Adipocyte (in vitro differentiated cells): ENCODE measurements around the gene NUP210L.

Source experiments
- DNase-seq: peaks from one replicate; pipeline ENCODE4 v3.0.0-alpha.2; 2015; ENCODE audit warnings: low read depth
- H3K27me3 ChIP-seq: replicated peaks from 2 replicates; pipeline ENCODE4 v1.7.0; 2013; ENCODE audit warnings: mild to moderate bottlenecking, low read length, moderate library complexity; ENCODE audit not compliant: control insufficient read depth, insufficient read depth
- H3K36me3 ChIP-seq: 2 replicates; pipeline ENCODE4 v1.7.0; 2013; ENCODE audit warnings: low read length, mild to moderate bottlenecking, moderate library complexity; ENCODE audit not compliant: control insufficient read depth, insufficient read depth, severe bottlenecking
- H3K4me1 ChIP-seq: 2 replicates; pipeline ENCODE4 v1.7.0; 2013; ENCODE audit warnings: mild to moderate bottlenecking, low read length, moderate library complexity; ENCODE audit not compliant: control insufficient read depth, insufficient read depth
- H3K4me3 ChIP-seq: 2 replicates; pipeline ENCODE4 v1.7.0; 2013; ENCODE audit warnings: mild to moderate bottlenecking, low read length, moderate library complexity
- H3K9ac ChIP-seq: 2 replicates; pipeline ENCODE4 v1.7.0; 2013; ENCODE audit warnings: mild to moderate bottlenecking, low read length, moderate library complexity
- H3K9me3 ChIP-seq: 2 replicates; pipeline ENCODE4 v1.7.0; 2013; ENCODE audit warnings: mild to moderate bottlenecking, low read length, moderate library complexity; ENCODE audit not compliant: control insufficient read depth

Gene NUP210L

GRCh38 chr1:153977250-153978240, 177.3 kb downstream of the NUP210L start, which contains the start of gene JTB:
Gene JTB, minus strand, starts transcription at chr1:153977674. Its CDS starts 422 bp downstream, at chr1:153977252.
- no peaks in the 10 kb centered on the region for H3K9me3 ChIP-seq
- peak within 1 kb of the TSS; percentile 100 for H3K9ac ChIP-seq
- peak; percentile 95 for DNase-seq
- H3K4me3 ChIP-seq = peak within 1 kb of the TSS; percentile 100
- H3K36me3 ChIP-seq = peaks cover 63% of the 10 kb centered on the region
- H3K4me1 ChIP-seq = peaks cover 17% of the 10 kb centered on the region
- no peaks in the 10 kb centered on the region for H3K27me3 ChIP-seq

- H3K27me3 ChIP-seq = no peaks in the 10 kb centered on the region
- peak overlapping the region; percentile 100 for H3K9ac ChIP-seq
- peak; percentile 28 for DNase-seq
- peaks cover 17% of the 10 kb centered on the region for H3K4me1 ChIP-seq
- peak overlapping the region; percentile 100 for H3K4me3 ChIP-seq
- H3K36me3 ChIP-seq = peaks cover 56% of the 10 kb centered on the region
- H3K9me3 ChIP-seq = no peaks in the 10 kb centered on the region
Measured at GRCh38 chr1:153976819-153977249, 178.0 kb downstream of the NUP210L start.

GRCh38 chr1:153973525-153973924, 181.3 kb downstream of the NUP210L start:
- no peak for DNase-seq
- Histone ChIP-seq H3K27me3 (no peaks in the 10 kb centered on the region), H3K9ac (no peak overlapping the region), H3K4me3 (no peak overlapping the region), H3K4me1 (peaks cover 17% of the 10 kb centered on the region), H3K9me3 (no peaks in the 10 kb centered on the region), H3K36me3 (peaks cover 27% of the 10 kb centered on the region)

GRCh38 chr1:153973071-153973470, 181.8 kb downstream of the NUP210L start:
- Histone ChIP-seq H3K27me3 (no peaks in the 10 kb centered on the region), H3K9ac (no peak overlapping the region), H3K9me3 (no peaks in the 10 kb centered on the region), H3K4me1 (peaks cover 17% of the 10 kb centered on the region), H3K4me3 (no peak overlapping the region), H3K36me3 (peaks cover 24% of the 10 kb centered on the region)
- DNase-seq = no peak

- H3K36me3 ChIP-seq = peaks cover 17% of the 10 kb centered on the region
- H3K9me3 ChIP-seq = no peaks in the 10 kb centered on the region
- H3K27me3 ChIP-seq = no peaks in the 10 kb centered on the region
- no peak overlapping the region for H3K9ac ChIP-seq
- no peak for DNase-seq
- H3K4me1 ChIP-seq = peaks cover 12% of the 10 kb centered on the region
- no peak overlapping the region for H3K4me3 ChIP-seq
Measured at GRCh38 chr1:153970346-153970745, 184.5 kb downstream of the NUP210L start.

- Histone ChIP-seq H3K9ac (no peak overlapping the region), H3K36me3 (peaks cover 5% of the 10 kb centered on the region), H3K4me1 (peaks cover 17% of the 10 kb centered on the region), H3K27me3 (no peaks in the 10 kb centered on the region), H3K4me3 (no peak overlapping the region), H3K9me3 (no peaks in the 10 kb centered on the region)
- no peak for DNase-seq
Measured at GRCh38 chr1:153968972-153969371, 185.9 kb downstream of the NUP210L start.

- Histone ChIP-seq H3K9ac (peak overlapping the region; percentile 86), H3K27me3 (no peaks in the 10 kb centered on the region), H3K4me1 (peaks cover 20% of the 10 kb centered on the region), H3K9me3 (no peaks in the 10 kb centered on the region), H3K36me3 (no peaks in the 10 kb centered on the region), H3K4me3 (peak overlapping the region; percentile 89)
- DNase-seq = no peak
Measured at GRCh38 chr1:153968408-153968807, 186.5 kb downstream of the NUP210L start.

GRCh38 chr1:153968000-153968363, 186.9 kb downstream of the NUP210L start:
- Histone ChIP-seq H3K9ac (peak overlapping the region; percentile 86), H3K4me3 (peak overlapping the region; percentile 89), H3K36me3 (no peaks in the 10 kb centered on the region), H3K4me1 (peaks cover 21% of the 10 kb centered on the region), H3K27me3 (no peaks in the 10 kb centered on the region), H3K9me3 (no peaks in the 10 kb centered on the region)
- DNase-seq = no peak

- Histone ChIP-seq H3K36me3 (no peaks in the 10 kb centered on the region), H3K9ac (peak within 1 kb of the TSS; percentile 86), H3K27me3 (no peaks in the 10 kb centered on the region), H3K4me3 (peak within 1 kb of the TSS; percentile 89), H3K4me1 (peaks cover 28% of the 10 kb centered on the region), H3K9me3 (no peaks in the 10 kb centered on the region)
- peak; percentile 98 for DNase-seq
Measured at GRCh38 chr1:153967107-153967999, 187.5 kb downstream of the NUP210L start, which contains the start of gene CREB3L4. Gene CREB3L4, plus strand, starts transcription at chr1:153967902. Its CDS starts 624 bp downstream, at chr1:153968526.

GRCh38 chr1:153963850-153964331, 191.0 kb downstream of the NUP210L start:
- Histone ChIP-seq H3K9me3 (no peaks in the 10 kb centered on the region), H3K9ac (peak overlapping the region; percentile 91), H3K4me1 (peaks cover 42% of the 10 kb centered on the region), H3K36me3 (peaks cover 10% of the 10 kb centered on the region), H3K27me3 (no peaks in the 10 kb centered on the region), H3K4me3 (peak overlapping the region; percentile 87)
- DNase-seq = peak; percentile 64
